ENCODE results near the gene APCDD1.

- TF ChIP-seq CTCF (IDR thresholded peaks at IDR 0.05), result no peak
- no peak for TF ChIP-seq ZFX (IDR thresholded peaks at IDR 0.05; ENCODE audit: borderline replicate concordance)
Observed at GRCh38 chr18:10414293-10414842, 40.1 kb upstream of the APCDD1 start.
